Type B pancreatic cell (in vitro differentiated cells): ENCODE data around the gene BDKRB1. TPM values are rescaled to one million over a fixed set of nuclear protein-coding genes. Genes with fewer than 3 reads are reported as not detected.

ENCODE experiments used
- DNase-seq: peaks from one replicate; pipeline ENCODE4 v3.0.0; 2021; ENCODE audit warnings: mixed read lengths; ENCODE audit not compliant: unreplicated experiment; ENCODE audit errors: extremely low spot score
- H3K27ac Mint-ChIP-seq: 2 replicates; pipeline ENCODE4 v1.8.0; 2021; ENCODE audit warnings: mild to moderate bottlenecking, mixed read lengths
- H3K27me3 Mint-ChIP-seq: 2 replicates; pipeline ENCODE4 v1.8.0; 2021; ENCODE audit warnings: mixed read lengths
- H3K36me3 Mint-ChIP-seq: 2 replicates; pipeline ENCODE4 v1.8.0; 2021; ENCODE audit warnings: mixed read lengths
- H3K4me1 Mint-ChIP-seq: one replicate; pipeline ENCODE4 v1.8.0; 2021; ENCODE audit warnings: mixed read lengths; ENCODE audit not compliant: unreplicated experiment
- H3K4me3 Mint-ChIP-seq: 2 replicates; pipeline ENCODE4 v1.8.0; 2021; ENCODE audit warnings: mild to moderate bottlenecking, mixed read lengths
- H3K9me3 Mint-ChIP-seq: 2 replicates; pipeline ENCODE4 v1.8.0; 2021; ENCODE audit warnings: mixed read lengths
- total RNA-seq: library from RNA; stranded (reverse); gene quantifications from 2 replicates; pipeline ENCODE4 v1.2.1, GENCODE V29; 2021; ENCODE audit warnings: low replicate concordance
- TF ChIP-seq, protein P1 (sequence below): fragments of 200-600 bp; sonication (generic); conservative IDR thresholded peaks from 2 replicates; pipeline ENCODE4 v1.5.0; 2021; ENCODE audit warnings: antibody characterized with exemption, mild to moderate bottlenecking

The BDKRB1 gene
- total RNA-seq, 1 donor from 2014 or later, result not detected

- Mint-ChIP-seq H3K4me1 (peaks cover 23% of the 10 kb centered on the region), H3K27me3 (no peaks in the 10 kb centered on the region), H3K9me3 (peaks cover 7% of the 10 kb centered on the region), H3K4me3 (no peak overlapping the region), H3K27ac (peak overlapping the region; percentile 69), H3K36me3 (no peaks in the 10 kb centered on the region)
- TF ChIP-seq, protein P1, sequence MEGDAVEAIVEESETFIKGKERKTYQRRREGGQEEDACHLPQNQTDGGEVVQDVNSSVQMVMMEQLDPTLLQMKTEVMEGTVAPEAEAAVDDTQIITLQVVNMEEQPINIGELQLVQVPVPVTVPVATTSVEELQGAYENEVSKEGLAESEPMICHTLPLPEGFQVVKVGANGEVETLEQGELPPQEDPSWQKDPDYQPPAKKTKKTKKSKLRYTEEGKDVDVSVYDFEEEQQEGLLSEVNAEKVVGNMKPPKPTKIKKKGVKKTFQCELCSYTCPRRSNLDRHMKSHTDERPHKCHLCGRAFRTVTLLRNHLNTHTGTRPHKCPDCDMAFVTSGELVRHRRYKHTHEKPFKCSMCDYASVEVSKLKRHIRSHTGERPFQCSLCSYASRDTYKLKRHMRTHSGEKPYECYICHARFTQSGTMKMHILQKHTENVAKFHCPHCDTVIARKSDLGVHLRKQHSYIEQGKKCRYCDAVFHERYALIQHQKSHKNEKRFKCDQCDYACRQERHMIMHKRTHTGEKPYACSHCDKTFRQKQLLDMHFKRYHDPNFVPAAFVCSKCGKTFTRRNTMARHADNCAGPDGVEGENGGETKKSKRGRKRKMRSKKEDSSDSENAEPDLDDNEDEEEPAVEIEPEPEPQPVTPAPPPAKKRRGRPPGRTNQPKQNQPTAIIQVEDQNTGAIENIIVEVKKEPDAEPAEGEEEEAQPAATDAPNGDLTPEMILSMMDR, result no peak
- no peak for DNase-seq
Measured at GRCh38 chr14:96274543-96274942, 18.5 kb downstream of the BDKRB1 start.

- Mint-ChIP-seq H3K9me3 (peaks cover 7% of the 10 kb centered on the region), H3K27me3 (no peaks in the 10 kb centered on the region), H3K27ac (peak overlapping the region; percentile 34), H3K36me3 (no peaks in the 10 kb centered on the region), H3K4me1 (peaks cover 23% of the 10 kb centered on the region), H3K4me3 (peak overlapping the region; percentile 41)
- TF ChIP-seq, protein P1, result peak; percentile 97
- DNase-seq, result peak; percentile 84
Measured at GRCh38 chr14:96275177-96276112, 19.4 kb downstream of the BDKRB1 start.

- Mint-ChIP-seq H3K36me3 (no peaks in the 10 kb centered on the region), H3K27me3 (no peaks in the 10 kb centered on the region), H3K9me3 (no peaks in the 10 kb centered on the region), H3K4me1 (peaks cover 23% of the 10 kb centered on the region), H3K4me3 (no peak overlapping the region), H3K27ac (no peak overlapping the region)
- DNase-seq, result no peak
- TF ChIP-seq, protein P1, result no peak
Measured at GRCh38 chr14:96277890-96278289, 21.9 kb downstream of the BDKRB1 start.

DNA sequence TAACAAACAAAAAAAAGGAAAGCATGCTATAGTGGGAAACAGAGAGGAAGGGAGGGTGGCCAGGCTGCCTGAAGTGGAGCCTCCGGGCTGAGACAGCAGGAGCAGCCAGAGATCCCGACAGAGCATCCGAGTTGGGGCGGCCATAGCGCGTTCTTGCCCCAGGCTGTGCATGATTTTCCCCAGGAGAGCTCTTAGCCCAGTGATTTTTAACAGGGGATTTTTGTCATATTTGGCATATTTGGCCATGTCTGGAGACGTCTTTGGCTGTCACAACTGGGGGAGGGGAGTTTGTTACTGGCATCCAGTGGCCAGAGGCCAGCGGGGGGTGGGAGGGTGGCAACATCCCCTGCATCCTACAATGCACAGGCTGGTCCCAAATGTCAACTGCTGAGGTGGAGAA, 23.6 kb downstream of the BDKRB1 start:
- TF ChIP-seq, protein P1, result no peak
- Mint-ChIP-seq H3K4me1 (peaks cover 13% of the 10 kb centered on the region), H3K27ac (no peak overlapping the region)

GRCh38 chr14:96280104-96280503, 24.1 kb downstream of the BDKRB1 start:
- Mint-ChIP-seq H3K9me3 (no peaks in the 10 kb centered on the region), H3K27ac (no peak overlapping the region), H3K36me3 (no peaks in the 10 kb centered on the region), H3K27me3 (no peaks in the 10 kb centered on the region), H3K4me1 (peaks cover 8% of the 10 kb centered on the region), H3K4me3 (no peak overlapping the region)
- no peak for DNase-seq
- TF ChIP-seq, protein P1, result no peak

More for the DNA sequence above, 23.6 kb downstream of the BDKRB1 start:
- Mint-ChIP-seq H3K36me3 (no peaks in the 10 kb centered on the region), H3K9me3 (no peaks in the 10 kb centered on the region), H3K4me3 (no peak overlapping the region), H3K27me3 (no peaks in the 10 kb centered on the region)
- DNase-seq, result no peak
